BJ (cell line): ENCODE data around the gene CLN5. TPM values are rescaled to one million over a fixed set of nuclear protein-coding genes. Genes with fewer than 3 reads are reported as not detected.
A peak's percentile ranks its signal among the peaks of the same experiment; 100 is the strongest.

Experiments used
- CTCF ChIA-PET: fragments of 350-600 bp; formaldehyde crosslinking; extraction: SDS; loops from one replicate; lab custom pipeline; 2021; ENCODE audit warnings: antibody characterized with exemption, inconsistent platforms; lab: Yijun Ruan, JAX
- POLR2A ChIA-PET: fragments of 300-600 bp; sonication (Branson Sonifier 250); formaldehyde crosslinking; extraction: SDS; loops from one replicate; lab custom pipeline; 2021; ENCODE audit warnings: antibody characterized with exemption; lab: Charles Lee
- DNase-seq: peaks from one replicate; pipeline ENCODE4 v3.0.0-alpha.2; 2011; ENCODE audit warnings: low read depth
- H3K27me3 ChIP-seq: 2 replicates; pipeline ENCODE4 v1.6.0; 2011; ENCODE audit warnings: low read length; ENCODE audit not compliant: control insufficient read depth, insufficient read depth
- H3K36me3 ChIP-seq: 2 replicates; pipeline ENCODE4 v1.5.1; 2011; ENCODE audit warnings: low read length; ENCODE audit not compliant: control insufficient read depth, insufficient read depth
- H3K4me3 ChIP-seq: 2 replicates; pipeline ENCODE4 v1.5.1; 2011; ENCODE audit warnings: low read depth, mild to moderate bottlenecking, control low read depth, low read length
- CTCF ChIP-seq: IDR thresholded peaks from 2 replicates; pipeline ENCODE4 v1.5.1; 2011; ENCODE audit warnings: low read depth, mild to moderate bottlenecking, control low read depth, inconsistent platforms, low read length, moderate library complexity; ENCODE audit not compliant: insufficient read depth
- polyA plus RNA-seq: library from polyadenylated mRNA; depleted of rRNA; stranded (reverse); fragments of >200 nt; gene quantifications from 2 replicates; pipeline ENCODE4 v1.2.3, GENCODE V29; 2011

Gene CLN5
- polyA plus RNA-seq, 1 experiment = 11.0 TPM

- ChIA-PET POLR2A (interaction anchor here (0.5 kb wide), 1 partner anchor 41 kb away, joined by 11 read pairs; no protein-coding TSS in a partner anchor), CTCF (interaction anchor here (0.9 kb wide), 1 partner anchor 20 kb away, joined by 3 read pairs; no protein-coding TSS in a partner anchor)
- H3K27me3 ChIP-seq = no peaks in the 10 kb centered on the region
- no peaks in the 10 kb centered on the region for H3K36me3 ChIP-seq
- TF ChIP-seq CTCF = no peak
- H3K4me3 ChIP-seq = no peak overlapping the region
- DNase-seq = no peak
Observed at GRCh38 chr13:77022341-77022740, 30.5 kb downstream of the CLN5 start.

- no peak for TF ChIP-seq CTCF
- Histone ChIP-seq H3K4me3 (peak overlapping the region; percentile 89), H3K36me3 (no peaks in the 10 kb centered on the region), H3K27me3 (no peaks in the 10 kb centered on the region)
- POLR2A ChIA-PET = interaction anchor here (0.6 kb wide), 2 partner anchors 35 to 1234 kb away, joined by 4 to 12 read pairs; partner anchors contain the start of gene CLN5
- CTCF ChIA-PET = interaction anchor here (1.2 kb wide), 1 partner anchor 46 kb away, joined by 4 read pairs; no protein-coding TSS in a partner anchor
- no peak for DNase-seq
Observed at GRCh38 chr13:77026255-77026860, 34.5 kb downstream of the CLN5 start.

GRCh38 chr13:77026861-77027621 is 35.2 kb downstream of the CLN5 start, which contains the start of gene FBXL3:
TSS of gene FBXL3 (minus strand) at chr13:77027159. CDS start at chr13:77021860, 5,299 bp downstream.
- DNase-seq = peak; percentile 58
- Histone ChIP-seq H3K27me3 (no peaks in the 10 kb centered on the region), H3K4me3 (peak within 1 kb of the TSS; percentile 89), H3K36me3 (no peaks in the 10 kb centered on the region)
- CTCF ChIA-PET = interaction anchor here (0.9 to 1.2 kb wide), 2 partner anchors 47 kb away, joined by 3 to 4 read pairs; no protein-coding TSS in a partner anchor
- no peak for TF ChIP-seq CTCF
- POLR2A ChIA-PET = interaction anchor here (0.6 to 0.7 kb wide), 4 partner anchors 35 to 1235 kb away, joined by 3 to 12 read pairs (median 6); partner anchors contain the start of genes CLN5 and MYCBP2

GRCh38 chr13:77028202-77028601 is 36.3 kb downstream of the CLN5 start:
- TF ChIP-seq CTCF = no peak
- DNase-seq = no peak
- Histone ChIP-seq H3K4me3 (no peak overlapping the region; the same call in 1 of the 2 replicates), H3K27me3 (no peaks in the 10 kb centered on the region), H3K36me3 (no peaks in the 10 kb centered on the region)
- ChIA-PET CTCF (no interaction called here), POLR2A (no interaction called here)

GRCh38 chr13:77029436-77029835 is 37.6 kb downstream of the CLN5 start:
- ChIA-PET POLR2A (no interaction called here), CTCF (no interaction called here)
- H3K4me3 ChIP-seq = no peak overlapping the region

More at GRCh38 chr13:77029436-77029835, 37.6 kb downstream of the CLN5 start:
- no peaks in the 10 kb centered on the region for H3K36me3 ChIP-seq
- no peaks in the 10 kb centered on the region for H3K27me3 ChIP-seq
- no peak for DNase-seq
- no peak for TF ChIP-seq CTCF
